ENCODE measurements around the gene SLITRK1.

The SLITRK1 gene

GRCh38 chr13:83865161-83866137, 16.8 kb downstream of the SLITRK1 start:
- DNase-seq = no peak

- no peak for DNase-seq
Observed at GRCh38 chr13:83853771-83854170, 28.5 kb downstream of the SLITRK1 start.

GRCh38 chr13:83845106-83845505, 37.2 kb downstream of the SLITRK1 start:
- no peak for DNase-seq

- no peak for DNase-seq
Observed at GRCh38 chr13:83839146-83839545, 43.1 kb downstream of the SLITRK1 start.

GRCh38 chr13:83831796-83832195, 50.5 kb downstream of the SLITRK1 start:
- no peak for DNase-seq

GRCh38 chr13:83829810-83830209, 52.5 kb downstream of the SLITRK1 start:
- no peak for DNase-seq

GRCh38 chr13:83827338-83827737, 54.9 kb downstream of the SLITRK1 start:
- DNase-seq = no peak
